NCI-H1092 (cell line): ENCODE measurements around the gene MAP1LC3B.
"Not testable (repeated sequence)": the region's sequence is repeated elsewhere in the genome, so short reads cannot be mapped to it uniquely, and the experiment has no call there.

Source experiments
- DNase-seq: peaks from one replicate; lab custom pipeline; 2025; lab: John Stamatoyannopoulos, UW

The MAP1LC3B gene

DNA sequence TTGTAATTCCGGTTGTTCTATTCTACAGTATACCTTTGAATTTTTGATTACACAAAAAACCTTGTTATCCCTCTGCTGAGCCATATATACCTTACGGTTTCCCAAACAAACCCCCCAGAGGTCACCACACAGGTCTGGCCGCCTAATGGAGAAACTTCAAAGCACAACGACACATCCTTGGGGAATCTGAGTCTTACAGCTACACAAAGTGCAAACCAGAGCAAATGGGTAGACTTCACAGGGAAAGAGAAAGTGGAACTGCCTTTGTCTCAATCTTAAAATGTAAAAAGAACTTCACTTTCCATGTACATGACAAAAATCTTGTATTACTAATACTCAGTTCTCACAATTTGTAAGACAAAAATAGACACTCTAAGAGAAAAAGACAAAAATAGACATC is 11.3 kb upstream of the MAP1LC3B start:
- no peak for DNase-seq

DNA sequence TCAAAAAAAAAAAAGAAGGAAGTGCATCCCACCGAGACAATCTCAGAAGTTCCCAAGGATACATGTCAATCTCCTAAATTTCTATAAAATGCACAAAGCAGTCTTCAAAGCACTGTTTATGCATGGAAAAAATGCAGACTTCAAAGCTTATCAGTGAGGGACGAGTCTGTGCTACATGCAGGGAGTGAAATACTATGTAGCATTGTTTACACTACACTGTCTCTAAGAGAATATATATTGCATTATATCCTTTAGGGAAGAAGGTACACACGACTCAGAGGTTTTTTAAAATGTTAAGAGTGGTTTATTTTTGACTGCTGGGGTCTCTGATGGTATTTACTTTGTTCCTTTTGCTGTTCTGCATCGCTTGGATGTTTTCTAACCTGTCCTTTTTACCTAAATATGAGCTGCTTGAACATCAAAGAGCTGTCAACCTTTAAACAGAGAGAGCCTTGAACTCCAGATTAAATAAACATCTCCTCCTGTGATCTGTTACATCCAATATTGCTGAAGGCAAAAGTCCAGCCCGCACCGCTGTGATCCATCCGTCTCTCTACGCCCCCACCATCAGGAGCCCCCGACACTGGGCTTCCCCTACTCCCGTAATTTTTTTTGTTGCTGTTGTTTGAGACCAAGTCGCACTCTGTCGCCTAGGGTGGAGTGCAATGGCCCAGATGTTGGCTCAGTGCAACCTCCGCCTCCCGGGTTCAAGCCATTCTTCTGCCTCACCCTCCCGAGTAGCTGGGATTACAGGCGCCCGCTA is 9.9 kb upstream of the MAP1LC3B start:
- DNase-seq: no peak

DNA sequence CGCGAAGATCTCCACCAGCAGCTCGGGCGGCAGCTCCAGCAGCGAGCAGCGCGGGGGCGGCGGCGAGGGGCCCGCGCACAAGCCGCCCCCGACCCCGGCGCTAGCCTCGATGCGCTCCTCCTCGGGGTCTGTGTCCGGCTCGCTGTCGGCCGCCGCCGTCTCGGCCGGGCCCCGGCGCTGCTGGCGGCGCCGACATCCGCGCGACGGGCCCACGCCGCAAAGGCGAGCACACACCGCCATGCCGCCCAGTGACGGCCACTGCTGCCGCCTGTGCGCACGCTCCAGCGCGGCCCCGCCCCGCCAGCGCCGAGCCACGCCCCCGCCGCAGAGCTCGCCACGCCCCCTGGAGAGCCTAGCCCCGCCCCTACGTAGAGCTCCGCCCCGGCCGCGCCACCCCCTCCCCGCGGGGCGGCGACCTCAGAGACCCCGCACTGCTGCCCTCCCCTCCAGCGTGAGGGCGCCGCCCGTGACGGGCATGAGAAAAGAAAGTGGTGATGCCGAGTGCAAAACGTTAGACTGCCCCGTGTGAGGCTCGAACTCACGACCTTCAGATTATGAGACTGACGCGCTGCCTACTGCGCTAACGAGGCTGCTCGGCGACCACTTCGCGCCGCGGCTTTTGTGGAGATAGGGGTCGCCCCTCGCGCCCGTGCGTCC is 8.5 kb upstream of the MAP1LC3B start, which contains the start of gene FBXO31:
Gene FBXO31, minus strand, starts transcription at position 272 of the 657 bp plus-strand sequence. Its CDS starts 32 bp downstream, at position 240.
- peak; percentile 90 for DNase-seq

DNA sequence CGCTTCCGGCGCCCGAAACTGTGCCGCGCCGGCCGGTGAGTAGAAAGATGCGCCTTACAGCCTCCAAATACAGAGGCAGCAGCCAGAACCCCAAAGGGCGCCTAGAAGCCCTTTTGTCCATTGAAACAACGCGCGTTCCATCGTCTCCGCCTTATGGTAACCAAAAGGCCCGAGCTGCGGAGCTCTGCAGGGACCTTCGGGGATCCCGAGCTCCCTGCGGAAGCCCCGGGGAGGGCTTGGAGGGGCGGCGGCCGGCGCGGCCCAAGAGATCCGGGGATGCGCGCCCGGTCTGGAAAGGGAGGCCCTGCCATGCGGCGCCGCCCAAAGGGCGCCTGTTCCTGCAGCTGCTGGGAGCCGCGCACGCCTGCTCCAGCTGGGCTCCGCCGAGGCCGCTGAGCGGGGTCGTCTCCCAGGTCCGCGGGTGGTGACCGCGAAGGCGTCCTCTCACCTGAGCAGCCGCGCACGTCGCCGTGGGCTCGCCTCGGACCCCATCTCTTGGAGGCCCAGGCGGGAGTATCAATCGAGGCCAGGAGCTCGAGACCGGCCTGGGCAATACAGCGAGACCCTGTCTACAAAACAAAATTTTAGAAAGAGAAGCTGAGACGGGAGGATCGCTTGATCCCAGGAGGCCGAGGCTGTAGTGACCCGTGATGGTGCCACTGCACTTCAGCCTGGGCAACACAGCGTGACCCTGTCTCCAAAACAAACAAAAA is 7.8 kb upstream of the MAP1LC3B start:
- peak; percentile 73 for DNase-seq

DNA sequence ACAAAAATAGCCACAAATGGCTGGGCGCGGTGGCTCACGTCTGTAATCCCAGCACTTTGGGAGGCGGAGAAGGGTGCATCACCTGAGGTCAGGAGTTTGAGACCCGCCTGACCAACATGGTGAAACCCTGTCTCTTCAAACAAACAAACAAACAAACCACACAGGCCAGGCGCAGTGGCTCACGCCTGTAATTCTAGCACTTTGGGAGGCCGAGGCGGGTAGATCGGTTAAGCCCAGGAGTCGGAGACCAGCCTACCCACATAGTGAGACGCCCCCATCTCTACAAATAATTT is 7.3 kb upstream of the MAP1LC3B start:
- DNase-seq: not testable (repeated sequence)

DNA sequence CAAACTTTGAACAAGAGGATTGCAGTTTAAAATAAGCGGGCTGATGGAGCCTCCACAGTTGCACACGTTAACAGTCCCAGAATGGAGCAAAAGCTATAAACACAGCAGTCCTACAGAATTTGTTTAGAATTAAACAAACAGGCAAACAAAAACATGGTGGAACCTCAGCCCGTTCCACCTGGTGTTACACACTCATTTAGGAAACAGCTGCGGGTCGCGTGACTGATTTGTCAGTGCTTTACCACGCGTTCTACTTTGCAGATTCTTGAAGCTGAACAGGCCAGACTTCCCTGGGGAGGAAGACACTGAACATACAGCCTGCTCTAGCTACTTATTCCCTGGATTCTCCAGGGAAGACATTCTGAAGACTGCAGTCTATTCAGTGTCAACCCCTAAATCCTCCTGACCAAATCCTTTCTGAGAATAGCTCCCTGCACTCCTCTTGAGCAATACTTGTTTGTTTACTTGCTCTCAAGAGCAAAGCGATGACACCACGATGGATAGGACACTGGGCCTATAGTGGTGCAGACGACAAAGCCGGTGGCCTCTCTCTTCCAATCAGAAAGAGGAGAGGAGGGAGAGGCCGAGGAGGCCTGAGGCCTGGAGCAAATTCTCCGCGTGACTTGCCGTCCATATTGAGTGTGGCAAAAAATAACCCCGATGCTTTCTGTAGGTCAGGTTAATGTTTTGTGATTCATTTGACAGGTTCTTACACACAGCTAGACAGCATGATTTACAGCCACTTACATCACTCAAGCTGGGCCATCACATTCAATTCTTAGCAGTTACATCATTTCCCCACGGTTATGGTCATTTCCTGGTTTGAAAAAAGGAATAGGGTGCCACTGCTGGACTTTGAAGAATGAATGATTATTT is 4.0 kb upstream of the MAP1LC3B start:
- peak; percentile 94 for DNase-seq

DNA sequence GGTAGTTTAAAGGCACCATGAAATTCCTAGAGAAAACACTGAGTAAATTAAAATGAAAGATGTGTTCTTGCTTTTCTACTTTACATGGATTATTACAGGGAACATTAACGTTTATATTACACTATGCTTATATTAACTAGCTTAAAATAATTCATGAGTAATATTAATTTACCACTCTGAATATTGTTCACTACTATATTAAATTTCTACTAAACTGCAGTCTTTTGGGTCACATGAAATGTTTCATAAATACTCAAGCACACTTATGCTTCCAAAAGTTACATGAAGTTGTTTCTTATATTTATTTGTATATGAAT is 3.4 kb upstream of the MAP1LC3B start:
- DNase-seq: no peak

DNA sequence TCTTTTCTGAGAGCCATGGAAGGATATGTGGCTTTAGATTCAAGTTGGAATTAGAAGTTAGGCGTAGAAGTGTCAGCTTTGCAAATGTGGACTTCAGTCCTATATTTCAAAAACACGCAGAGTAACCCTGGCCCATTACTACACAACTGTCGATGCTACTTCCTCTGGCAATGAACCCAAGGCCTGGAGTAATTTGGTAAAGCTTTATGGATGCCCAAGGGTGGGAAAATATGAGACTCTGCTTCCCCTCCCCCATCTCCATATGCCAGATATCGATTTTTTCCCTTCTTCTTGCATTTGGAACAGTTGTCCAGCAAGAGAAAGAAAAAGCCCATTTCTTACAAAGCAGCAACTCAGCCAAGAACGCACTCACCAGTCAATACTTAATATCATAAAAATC is 2.9 kb upstream of the MAP1LC3B start:
- no peak for DNase-seq

DNA sequence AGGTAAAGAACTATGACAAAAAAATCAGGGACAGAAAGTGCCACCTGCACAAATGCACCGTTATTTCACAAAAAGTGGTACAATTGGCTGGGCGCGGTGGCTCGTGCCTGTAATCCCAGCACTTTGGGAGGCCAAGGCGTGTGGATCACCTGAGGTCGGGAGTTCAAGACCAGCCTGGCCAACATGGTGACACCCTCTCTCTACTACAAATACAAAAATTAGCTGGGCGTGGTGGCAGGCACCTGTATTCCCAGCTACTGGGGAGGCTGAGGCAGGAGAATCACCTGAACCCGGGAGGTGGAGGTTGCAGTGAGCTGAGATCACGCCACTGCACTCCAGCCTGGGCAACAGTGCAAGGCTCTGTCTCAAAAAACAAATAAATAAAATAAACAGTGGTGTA is 2.2 kb upstream of the MAP1LC3B start:
- DNase-seq: not testable (repeated sequence)

DNA sequence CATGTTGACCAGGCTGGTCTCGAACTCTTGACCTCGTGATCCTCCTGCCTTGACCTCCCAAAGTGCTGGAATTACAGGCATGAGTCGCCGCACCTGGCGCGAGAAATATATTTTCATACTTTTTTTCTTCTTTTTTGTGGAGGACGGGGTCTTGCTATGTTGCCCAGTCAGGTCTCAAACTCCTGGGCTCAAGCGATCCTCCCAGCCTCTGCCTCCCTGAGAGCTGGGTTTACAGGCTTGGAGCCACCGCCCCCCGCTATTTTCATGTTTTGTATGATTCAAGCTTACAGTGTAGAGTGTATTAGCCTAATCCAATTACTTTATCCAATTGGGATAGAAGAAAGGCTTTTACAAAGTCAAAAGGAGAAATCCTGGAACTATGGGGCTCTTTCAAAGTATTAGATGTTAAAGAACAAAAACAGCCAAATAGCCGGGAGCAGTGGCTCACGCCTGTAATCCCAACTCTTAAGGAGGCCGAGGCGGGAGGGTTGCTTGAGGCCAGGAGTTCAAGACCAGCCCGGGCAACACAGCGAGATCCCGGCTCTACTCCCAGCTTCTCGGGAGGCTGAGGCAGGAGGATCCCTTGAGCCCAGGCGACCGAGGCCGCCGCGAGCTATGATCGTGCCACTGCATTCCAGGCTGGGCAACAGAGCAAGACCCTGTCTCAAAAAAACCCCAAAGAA is 1.4 kb upstream of the MAP1LC3B start:
- no peak for DNase-seq

DNA sequence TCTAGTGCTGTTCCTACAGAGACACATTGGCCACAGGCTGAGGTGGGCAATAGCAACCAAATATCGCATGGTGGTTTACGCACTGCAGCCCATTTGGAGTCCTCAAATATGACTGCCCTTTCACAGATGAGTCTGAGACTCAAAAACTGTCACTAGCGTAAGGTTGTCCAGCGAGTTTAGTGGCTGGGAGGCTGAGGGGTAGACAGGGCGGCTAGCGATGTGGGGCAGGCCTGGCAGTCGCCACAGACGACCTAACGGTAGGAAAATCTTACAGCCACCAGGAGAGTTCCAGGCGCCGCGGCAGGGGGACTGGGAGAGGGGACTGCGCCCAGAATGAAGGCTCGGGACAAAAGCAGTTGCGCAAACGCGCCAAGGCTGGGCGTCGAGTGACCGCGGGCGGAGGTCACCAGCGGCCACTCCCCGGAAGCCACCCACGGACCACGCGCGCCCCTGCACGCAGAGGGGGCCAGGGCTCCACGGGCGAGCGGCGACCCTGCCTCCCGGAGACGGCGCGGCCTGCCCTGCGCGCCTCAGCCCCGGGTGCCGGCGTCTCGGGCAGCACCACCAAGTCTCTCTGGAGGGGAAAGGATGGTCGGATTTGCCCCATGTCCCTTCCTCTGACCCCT is 699 bp upstream of the MAP1LC3B start:
- no peak for DNase-seq

DNA sequence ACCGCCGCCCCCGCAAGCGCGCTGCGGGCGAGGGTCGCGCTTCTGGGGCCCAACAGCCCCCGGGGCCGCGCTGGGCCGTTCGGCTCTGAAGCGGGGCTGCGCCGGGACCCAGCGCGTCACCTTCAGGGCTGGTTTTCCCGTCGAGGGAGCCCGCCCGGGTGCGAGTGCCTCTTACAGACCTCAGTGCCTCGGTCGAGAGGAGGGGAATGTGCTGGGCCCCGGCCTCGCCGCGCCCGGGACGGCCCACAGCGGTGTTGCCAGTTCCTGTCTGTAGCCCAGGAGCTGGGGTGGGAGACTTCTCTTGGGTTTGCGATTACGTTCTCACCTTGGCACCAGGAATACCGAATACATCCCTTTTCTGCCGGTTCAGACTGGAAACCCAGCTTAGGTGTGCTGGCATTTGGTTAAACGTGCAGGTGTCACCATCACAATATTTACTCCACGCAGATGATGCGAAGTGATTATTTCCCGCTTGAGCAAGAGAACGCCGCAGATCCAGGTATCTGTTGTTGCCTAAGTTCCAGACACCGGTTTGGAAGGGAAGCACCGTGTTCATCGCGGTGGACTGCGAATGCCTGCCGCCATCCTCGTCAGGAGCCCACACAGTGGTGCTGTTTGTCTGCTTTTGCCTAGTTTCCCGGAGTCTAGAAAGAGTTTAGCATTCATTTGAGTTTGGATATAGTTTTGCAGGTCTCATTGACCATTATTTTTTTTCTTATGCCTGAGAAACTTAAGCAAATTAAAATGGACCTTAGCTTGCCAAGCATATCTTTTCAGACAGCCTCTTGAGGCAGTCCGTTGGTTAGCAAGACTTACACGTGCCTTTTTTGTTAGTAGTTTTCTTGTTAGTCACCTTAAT is 914 bp downstream of the MAP1LC3B start:
- no peak for DNase-seq

DNA sequence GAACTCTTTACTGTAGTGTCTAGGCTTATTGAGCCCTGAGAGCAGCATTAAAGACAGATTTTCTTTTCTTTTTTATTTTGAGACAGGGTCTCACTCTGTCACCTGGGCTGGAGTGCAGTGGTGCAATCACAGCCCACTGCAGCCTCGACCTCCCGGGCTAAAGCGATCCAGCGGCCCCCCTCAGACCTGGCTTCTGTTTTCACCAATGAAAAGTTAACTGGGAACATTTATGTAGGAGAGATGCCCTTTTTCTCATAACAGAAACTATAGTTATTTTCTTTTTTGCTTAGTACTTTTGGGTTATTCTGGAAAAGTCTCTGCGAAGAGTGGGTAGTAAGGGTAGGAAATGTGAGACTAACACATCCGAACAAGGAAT is 1.5 kb downstream of the MAP1LC3B start:
- no peak for DNase-seq

DNA sequence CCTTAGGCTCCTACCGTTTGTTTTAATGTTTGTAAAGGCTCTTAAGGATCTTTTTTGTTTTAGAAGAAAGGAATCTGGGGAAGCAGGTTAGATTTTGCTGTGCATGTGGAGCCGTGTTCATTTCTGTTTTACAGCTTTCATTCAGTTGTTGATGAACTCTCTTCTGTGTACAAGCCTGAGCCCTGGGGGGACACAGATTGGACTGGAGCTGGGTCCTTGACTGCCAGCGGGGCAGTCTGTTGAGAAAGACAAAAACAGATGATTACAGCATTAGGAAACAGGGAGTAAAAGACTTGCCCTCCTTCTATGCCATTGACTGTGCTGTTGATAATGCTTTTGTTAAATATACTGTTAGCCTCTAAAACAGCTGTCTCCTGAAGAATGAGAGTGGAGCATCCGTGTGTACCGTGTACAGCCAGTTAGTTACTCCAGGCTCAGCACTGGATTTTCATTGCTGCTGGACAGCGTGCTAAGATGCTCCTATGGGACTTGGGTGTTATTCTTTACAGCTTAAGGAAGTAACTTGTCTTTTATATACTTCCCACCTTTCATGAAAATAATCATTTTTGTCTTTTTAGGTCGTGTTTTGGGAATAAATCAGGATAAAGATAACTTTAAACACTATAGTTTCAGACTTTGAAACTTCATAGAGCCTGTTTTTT is 3.2 kb downstream of the MAP1LC3B start:
- DNase-seq: no peak

DNA sequence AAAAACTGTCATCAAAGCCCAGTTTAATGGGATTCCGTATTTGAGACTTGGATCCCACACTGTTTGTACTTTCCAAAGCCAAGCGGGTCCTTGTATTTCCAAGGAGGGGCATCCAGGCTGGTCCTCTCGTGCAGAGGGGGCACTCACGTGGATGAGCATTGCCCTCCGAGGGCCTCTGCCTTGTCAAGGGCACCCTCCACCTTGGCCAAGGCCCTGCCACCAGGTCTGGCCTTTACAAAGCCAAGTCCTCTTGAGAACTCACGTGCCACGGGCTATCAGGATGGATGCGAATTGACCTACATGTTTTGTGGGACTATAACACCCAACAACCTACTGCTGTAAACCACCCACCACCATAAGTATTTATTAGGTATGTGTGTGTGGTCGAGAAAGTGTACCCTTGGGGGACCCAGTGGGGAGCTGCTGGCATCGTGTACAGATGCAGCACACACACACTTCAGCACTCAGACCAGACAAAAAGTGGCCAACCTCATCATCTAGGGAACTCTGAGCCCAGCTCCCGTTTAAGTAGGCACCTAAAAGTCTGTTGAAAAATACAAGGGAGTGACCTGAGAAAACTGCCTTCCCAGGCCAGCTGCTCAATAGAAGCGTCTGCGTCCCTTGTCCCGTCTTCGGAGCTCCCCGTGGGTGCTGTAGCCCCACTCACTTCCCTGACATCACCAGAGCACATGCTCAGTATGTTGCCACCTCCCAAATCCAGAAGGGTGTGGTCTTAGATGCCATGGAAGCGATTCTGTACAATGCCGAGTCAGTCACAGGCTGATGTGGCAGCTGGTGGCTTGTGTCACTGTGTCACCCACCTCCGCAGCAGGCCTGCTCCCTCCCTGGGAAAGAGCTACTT is 12.9 kb downstream of the MAP1LC3B start:
- no peak for DNase-seq

DNA sequence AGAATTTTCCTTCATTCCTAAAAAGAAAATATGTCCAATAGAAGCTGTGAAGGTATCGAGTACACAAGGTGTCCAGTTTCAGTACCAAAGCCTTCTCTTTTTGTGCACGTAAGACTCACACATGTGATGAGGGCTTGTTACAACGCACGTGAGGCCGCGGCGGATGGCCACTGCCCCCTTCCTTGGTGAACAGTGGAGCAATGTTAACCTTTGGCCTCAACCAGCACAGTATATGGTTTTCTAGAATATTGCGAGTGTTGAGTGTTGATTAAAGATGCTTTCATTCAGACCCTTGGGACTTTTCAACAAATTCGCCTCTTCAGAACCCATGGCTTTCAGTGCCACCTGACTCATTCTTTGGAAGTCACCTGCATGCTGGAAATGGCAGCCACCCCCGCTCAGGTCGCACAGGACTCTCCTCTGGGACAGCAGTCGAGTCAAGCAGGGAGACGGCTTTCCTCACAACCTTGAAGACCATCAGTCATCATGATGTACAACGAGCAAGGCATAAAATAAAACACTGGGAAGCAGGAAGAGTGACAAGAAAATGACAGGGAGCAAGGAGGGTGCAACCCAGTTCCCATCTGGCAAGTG is 14.5 kb downstream of the MAP1LC3B start:
- no peak for DNase-seq

DNA sequence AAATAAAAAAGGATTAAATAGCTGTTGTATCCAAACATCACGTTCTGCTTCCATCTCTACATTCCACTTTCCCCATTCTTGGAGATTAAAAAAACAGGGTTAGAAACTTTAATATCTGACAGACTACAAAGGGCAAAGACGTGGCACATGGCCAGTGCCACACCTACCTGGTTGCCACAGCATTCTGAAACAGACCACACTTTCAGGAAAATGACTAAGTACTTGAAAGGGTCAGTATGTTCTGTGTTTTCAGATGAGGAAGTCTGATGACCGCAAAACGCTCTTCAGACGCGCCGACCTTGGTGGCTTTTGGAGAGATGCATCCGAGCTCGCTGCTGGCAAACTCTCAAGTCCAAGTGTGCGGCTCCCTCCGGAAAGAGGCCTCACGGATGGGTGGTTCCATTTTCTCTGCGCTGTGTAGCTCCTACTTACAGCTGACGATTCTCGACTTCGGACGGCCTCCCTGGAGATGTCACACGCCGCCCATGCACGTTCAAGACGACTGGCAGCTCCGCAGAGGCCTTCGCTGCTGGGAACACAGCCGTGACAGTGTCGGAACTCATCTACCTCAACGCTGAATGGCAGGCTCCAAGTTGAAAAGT is 15.5 kb downstream of the MAP1LC3B start:
- DNase-seq: no peak

DNA sequence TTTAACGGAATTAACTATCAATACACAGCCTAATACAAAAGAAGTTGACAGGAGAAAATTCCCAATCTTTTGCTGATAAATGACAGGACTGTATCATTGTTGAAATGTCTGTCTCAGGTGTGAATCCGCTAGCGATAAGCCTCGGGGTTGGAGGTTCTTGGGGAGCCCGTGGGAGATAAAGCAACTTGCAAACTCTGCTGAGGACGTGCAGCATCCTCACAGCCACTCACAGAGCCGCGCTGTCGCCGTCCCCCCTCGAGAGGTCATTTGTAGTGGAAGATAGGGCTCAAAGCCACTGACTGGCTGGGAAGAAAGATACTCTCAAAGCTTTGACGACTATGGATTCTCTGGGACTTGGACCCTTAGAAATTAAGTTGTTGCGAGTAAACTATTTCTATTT is 17.0 kb downstream of the MAP1LC3B start:
- DNase-seq: no peak
